Parathyroid adenoma (tissue), 2 donors: ENCODE data around the gene EGFL6.

Experiments used
- H2AFZ ChIP-seq: fragments of 300-600 bp; sonication (generic); one replicate; pipeline ENCODE4 v1.7.0; 2017; ENCODE audit warnings: antibody characterized with exemption, mild to moderate bottlenecking
- H3K27ac ChIP-seq: fragments of 300-600 bp; sonication (generic); one replicate; pipeline ENCODE4 v1.7.0; 2017
- H3K27me3 ChIP-seq: fragments of 300-600 bp; sonication (generic); one replicate; pipeline ENCODE4 v1.7.0; 2017; ENCODE audit warnings: low read length; ENCODE audit not compliant: control insufficient read depth, insufficient read depth
- H3K36me3 ChIP-seq: fragments of 300-600 bp; sonication (generic); one replicate; pipeline ENCODE4 v1.7.0; 2017; ENCODE audit warnings: low read length; ENCODE audit not compliant: control insufficient read depth, insufficient read depth
- H3K4me1 ChIP-seq: fragments of 300-600 bp; sonication (generic); one replicate; pipeline ENCODE4 v1.7.0; 2017; ENCODE audit warnings: control low read depth
- H3K4me2 ChIP-seq: fragments of 300-600 bp; sonication (generic); one replicate; pipeline ENCODE4 v1.7.0; 2017; ENCODE audit warnings: low read length
- H3K4me3 ChIP-seq: fragments of 300-600 bp; sonication (generic); one replicate; pipeline ENCODE4 v1.7.0; 2017; ENCODE audit warnings: low read depth, low read length
- H3K79me2 ChIP-seq: fragments of 300-600 bp; sonication (generic); one replicate; pipeline ENCODE4 v1.7.0; 2017; ENCODE audit warnings: control low read depth
- H3K9ac ChIP-seq: fragments of 300-600 bp; sonication (generic); one replicate; pipeline ENCODE4 v1.7.0; 2017; ENCODE audit warnings: mild to moderate bottlenecking
- H3K9me3 ChIP-seq: fragments of 300-600 bp; sonication (generic); one replicate; pipeline ENCODE4 v1.7.0; 2017; ENCODE audit warnings: low read length; ENCODE audit not compliant: control insufficient read depth
- CTCF ChIP-seq: fragments of 300-600 bp; sonication (generic); IDR thresholded peaks from one replicate; pipeline ENCODE4 v1.7.0; 2017; ENCODE audit warnings: antibody characterized with exemption, mild to moderate bottlenecking
- donor health status: primary hyperparathyroidism.

EGFL6 gene

GRCh38 chrX:13681595-13681994 lies 112.2 kb downstream of the EGFL6 start:
- no peak for TF ChIP-seq CTCF
- no peak overlapping the region for H3K9ac ChIP-seq
- no peaks in the 10 kb centered on the region for H3K36me3 ChIP-seq

More at GRCh38 chrX:13681595-13681994, 112.2 kb downstream of the EGFL6 start:
- H3K27ac ChIP-seq = no peak overlapping the region
- H3K79me2 ChIP-seq = no peaks in the 10 kb centered on the region
- H3K9me3 ChIP-seq = no peaks in the 10 kb centered on the region
- no peaks in the 10 kb centered on the region for H3K4me1 ChIP-seq
- no peak overlapping the region for H2AFZ ChIP-seq
- H3K27me3 ChIP-seq = no peaks in the 10 kb centered on the region
- no peak overlapping the region for H3K4me3 ChIP-seq
- no peak overlapping the region for H3K4me2 ChIP-seq
